SK-N-SH treated with all-trans-retinoic acid at 6 μM for 48 hours (cell line): ENCODE data around the gene TMEM187.

ENCODE experiments used
- ATAC-seq: fragments of 200-7000 bp; cut with Tn5 transposase; 3 replicates; pipeline ENCODE4 v1.9.1; 2020; ENCODE audit warnings: mild to moderate bottlenecking, moderate library complexity
- ARNTL ChIP-seq: fragments of 450-650 bp; formaldehyde crosslinking; IDR thresholded peaks from 2 replicates; pipeline ENCODE4 v1.5.0; 2020; ENCODE audit warnings: low read depth, mild to moderate bottlenecking, moderate library complexity, borderline replicate concordance
- BACH2 ChIP-seq: fragments of 250-450 bp; sonication (Bioruptor Pico); IDR thresholded peaks from 2 replicates; pipeline ENCODE4 v1.9.0; 2021; ENCODE audit warnings: mild to moderate bottlenecking, borderline replicate concordance
- CREB5 ChIP-seq: fragments of 250-450 bp; sonication (Bioruptor Pico); IDR thresholded peaks from 2 replicates; pipeline ENCODE4 v1.5.1; 2020; ENCODE audit warnings: low read depth, mild to moderate bottlenecking, moderate library complexity
- CSDC2 ChIP-seq: fragments of 250-450 bp; sonication (Bioruptor Pico); IDR thresholded peaks from 2 replicates; pipeline ENCODE4 v1.5.0; 2020; ENCODE audit warnings: mild to moderate bottlenecking, moderate library complexity
- CSRNP3 ChIP-seq: fragments of 250-450 bp; sonication (Bioruptor Pico); IDR thresholded peaks from 2 replicates; pipeline ENCODE4 v1.5.1; 2021; ENCODE audit warnings: mild to moderate bottlenecking, moderate library complexity
- ESRRG ChIP-seq: fragments of 250-450 bp; sonication (Bioruptor Pico); IDR thresholded peaks from 2 replicates; pipeline ENCODE4 v1.6.1; 2021; ENCODE audit warnings: mild to moderate bottlenecking
- GLIS3 ChIP-seq: fragments of 250-450 bp; sonication (Bioruptor Pico); IDR thresholded peaks from 2 replicates; pipeline ENCODE4 v1.5.0; 2020; ENCODE audit warnings: mild to moderate bottlenecking, moderate library complexity
- ISL1 ChIP-seq: fragments of 250-450 bp; sonication (Bioruptor Pico); IDR thresholded peaks from 2 replicates; pipeline ENCODE4 v2.1.2; 2022; ENCODE audit warnings: mild to moderate bottlenecking, moderate library complexity
- OSR1 ChIP-seq: fragments of 250-450 bp; sonication (Bioruptor Pico); IDR thresholded peaks from 2 replicates; pipeline ENCODE4 v1.8.0; 2022; ENCODE audit warnings: moderate library complexity, mild to moderate bottlenecking, inconsistent platforms
- PATZ1 ChIP-seq: fragments of 250-450 bp; sonication (Bioruptor Pico); IDR thresholded peaks from 2 replicates; pipeline ENCODE4 v1.8.0; 2020; ENCODE audit warnings: mild to moderate bottlenecking, moderate library complexity, borderline replicate concordance
- PPARA ChIP-seq: fragments of 250-450 bp; sonication (Bioruptor Pico); IDR thresholded peaks from 2 replicates; pipeline ENCODE4 v1.5.0; 2020; ENCODE audit warnings: mild to moderate bottlenecking, borderline replicate concordance
- RARB ChIP-seq: fragments of 250-450 bp; sonication (Bioruptor Pico); IDR thresholded peaks from 2 replicates; pipeline ENCODE4 v1.8.0; 2021; ENCODE audit warnings: mild to moderate bottlenecking, moderate library complexity
- SNAI2 ChIP-seq: fragments of 250-450 bp; sonication (Bioruptor Pico); IDR thresholded peaks from 2 replicates; pipeline ENCODE4 v1.5.0; 2020; ENCODE audit warnings: mild to moderate bottlenecking, moderate library complexity
- TCF4 ChIP-seq: fragments of 250-450 bp; sonication (Bioruptor Pico); IDR thresholded peaks from 2 replicates; pipeline ENCODE4 v1.8.0; 2021; ENCODE audit warnings: mild to moderate bottlenecking, moderate library complexity, borderline replicate concordance
- TOX ChIP-seq: fragments of 250-450 bp; sonication (Bioruptor Pico); IDR thresholded peaks from 2 replicates; pipeline ENCODE4 v1.8.0; 2021; ENCODE audit warnings: mild to moderate bottlenecking, moderate library complexity, borderline replicate concordance
- TSHZ2 ChIP-seq: fragments of 250-450 bp; sonication (Bioruptor Pico); IDR thresholded peaks from 2 replicates; pipeline ENCODE4 v1.5.0; 2020; ENCODE audit warnings: mild to moderate bottlenecking, moderate library complexity
- ZC3H10 ChIP-seq: fragments of 250-450 bp; sonication (Bioruptor Pico); IDR thresholded peaks from 2 replicates; pipeline ENCODE4 v1.5.1; 2021; ENCODE audit warnings: mild to moderate bottlenecking, moderate library complexity
- ZFP3 ChIP-seq: fragments of 250-450 bp; sonication (Bioruptor Pico); IDR thresholded peaks from 2 replicates; pipeline ENCODE4 v1.5.0; 2020; ENCODE audit warnings: mild to moderate bottlenecking, moderate library complexity
- ZNF565 ChIP-seq: fragments of 450-650 bp; formaldehyde crosslinking; conservative IDR thresholded peaks from 2 replicates; pipeline ENCODE4 v1.5.0; 2020; ENCODE audit warnings: low read depth, mild to moderate bottlenecking, moderate library complexity
- ZNF70 ChIP-seq: fragments of 450-650 bp; formaldehyde crosslinking; IDR thresholded peaks from 2 replicates; pipeline ENCODE4 v1.5.0; 2020; ENCODE audit warnings: mild to moderate bottlenecking, moderate library complexity
- ZNF8 ChIP-seq: fragments of 450-650 bp; formaldehyde crosslinking; IDR thresholded peaks from 2 replicates; pipeline ENCODE4 v1.5.0; 2020; ENCODE audit warnings: mild to moderate bottlenecking, moderate library complexity

TMEM187 gene

GRCh38 chrX:154011376-154012335 is 39.1 kb downstream of the TMEM187 start:
- ATAC-seq, result no peak
- no peak for TF ChIP-seq ZNF8
- no peak for TF ChIP-seq ZNF565 (CRISPR knock-in tag)
- no peak for TF ChIP-seq TOX
- no peak for TF ChIP-seq OSR1
- TF ChIP-seq RARB, result no peak
- TF ChIP-seq ZFP3, result no peak
- no peak for TF ChIP-seq GLIS3
- no peak for TF ChIP-seq SNAI2 (CRISPR knock-in tag)
- TF ChIP-seq CSRNP3 (CRISPR knock-in tag), result no peak
- TF ChIP-seq PPARA (CRISPR knock-in tag), result no peak
- TF ChIP-seq, all 23 proteins: peak for 0

GRCh38 chrX:154012336-154012991 is 39.9 kb downstream of the TMEM187 start:
- TF ChIP-seq ISL1 (CRISPR knock-in tag) (no peak), ARNTL (CRISPR knock-in tag) (no peak), ZNF565 (CRISPR knock-in tag) (no peak), PATZ1 (CRISPR knock-in tag) (no peak), RARB (no peak), TCF4 (CRISPR knock-in tag) (no peak), PPARA (CRISPR knock-in tag) (no peak), ZNF70 (no peak), CSDC2 (CRISPR knock-in tag) (no peak), TSHZ2 (no peak), ZFP3 (no peak), ZC3H10 (CRISPR knock-in tag) (no peak), BACH2 (no peak), GLIS3 (no peak), OSR1 (no peak), ESRRG (CRISPR knock-in tag) (no peak), TOX (no peak), CREB5 (CRISPR knock-in tag) (no peak), ZNF8 (no peak), CSRNP3 (CRISPR knock-in tag) (no peak)
- ATAC-seq, result no peak
